BJ (cell line): ENCODE data around the gene SCN2B. TPM values are rescaled to one million over a fixed set of nuclear protein-coding genes. Genes with fewer than 3 reads are reported as not detected.

Source experiments
- CTCF ChIA-PET: fragments of 350-600 bp; formaldehyde crosslinking; extraction: SDS; loops from one replicate; lab custom pipeline; 2021; ENCODE audit warnings: antibody characterized with exemption, inconsistent platforms; lab: Yijun Ruan, JAX
- POLR2A ChIA-PET: fragments of 300-600 bp; sonication (Branson Sonifier 250); formaldehyde crosslinking; extraction: SDS; loops from one replicate; lab custom pipeline; 2021; ENCODE audit warnings: antibody characterized with exemption; lab: Charles Lee
- DNase-seq: peaks from one replicate; pipeline ENCODE4 v3.0.0-alpha.2; 2011; ENCODE audit warnings: low read depth
- H3K27me3 ChIP-seq: 2 replicates; pipeline ENCODE4 v1.6.0; 2011; ENCODE audit warnings: low read length; ENCODE audit not compliant: control insufficient read depth, insufficient read depth
- H3K36me3 ChIP-seq: 2 replicates; pipeline ENCODE4 v1.5.1; 2011; ENCODE audit warnings: low read length; ENCODE audit not compliant: control insufficient read depth, insufficient read depth
- H3K4me3 ChIP-seq: 2 replicates; pipeline ENCODE4 v1.5.1; 2011; ENCODE audit warnings: low read depth, mild to moderate bottlenecking, control low read depth, low read length
- polyA plus RNA-seq: library from polyadenylated mRNA; depleted of rRNA; stranded (reverse); fragments of >200 nt; gene quantifications from 2 replicates; pipeline ENCODE4 v1.2.3, GENCODE V29; 2011; rRNA removed
- small RNA-seq: library from RNA; depleted of rRNA; stranded (forward); fragments of <200 nt; gene quantifications from one replicate; pipeline ENCODE3, GENCODE V24; 2012; ENCODE audit warnings: low replicate concordance, low read depth; ENCODE audit not compliant: insufficient read length
- TF ChIP-seq, protein P1 (sequence below): IDR thresholded peaks from 2 replicates; pipeline ENCODE4 v1.5.1; 2011; ENCODE audit warnings: low read depth, mild to moderate bottlenecking, control low read depth, inconsistent platforms, low read length, moderate library complexity; ENCODE audit not compliant: insufficient read depth

Gene SCN2B
- polyA plus RNA-seq, 1 experiment = not detected

DNA sequence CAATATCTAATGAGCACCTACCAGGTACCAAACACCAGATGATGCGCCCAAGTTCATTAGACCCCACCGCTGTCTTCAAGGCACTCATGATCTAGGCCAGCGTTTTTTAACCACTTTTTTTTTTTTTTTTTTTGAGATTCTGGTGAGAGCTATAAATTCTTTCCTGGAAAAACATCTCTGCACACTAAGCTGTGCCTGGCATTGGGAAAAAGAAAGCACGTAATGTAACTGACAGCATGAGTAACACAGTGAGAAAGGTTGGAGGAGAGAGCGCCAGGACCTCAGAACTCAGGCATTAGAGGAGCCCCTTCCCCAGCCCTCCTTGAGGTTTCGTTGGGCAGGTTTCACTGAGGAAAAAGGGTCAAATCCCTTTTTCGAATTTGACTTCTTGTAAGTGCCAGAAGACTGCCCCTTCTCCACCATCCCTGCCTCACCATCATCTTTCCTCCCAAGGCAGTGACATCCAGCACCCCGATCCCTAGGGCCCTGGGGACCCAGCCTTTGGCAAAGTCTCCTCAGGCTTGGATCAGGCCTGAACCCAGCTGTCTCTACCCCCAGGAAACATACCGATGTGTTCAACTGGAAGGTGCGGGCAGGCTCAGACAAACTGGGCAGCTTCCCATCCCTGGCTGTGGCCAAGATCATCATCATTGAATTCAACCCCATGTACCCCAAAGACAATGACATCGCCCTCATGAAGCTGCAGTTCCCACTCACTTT is 63.6 kb downstream of the SCN2B start:
- ChIA-PET POLR2A (no interaction called here), CTCF (no interaction called here)
- DNase-seq = no peak
- H3K36me3 ChIP-seq = no peaks in the 10 kb centered on the region
- TF ChIP-seq, protein P1, sequence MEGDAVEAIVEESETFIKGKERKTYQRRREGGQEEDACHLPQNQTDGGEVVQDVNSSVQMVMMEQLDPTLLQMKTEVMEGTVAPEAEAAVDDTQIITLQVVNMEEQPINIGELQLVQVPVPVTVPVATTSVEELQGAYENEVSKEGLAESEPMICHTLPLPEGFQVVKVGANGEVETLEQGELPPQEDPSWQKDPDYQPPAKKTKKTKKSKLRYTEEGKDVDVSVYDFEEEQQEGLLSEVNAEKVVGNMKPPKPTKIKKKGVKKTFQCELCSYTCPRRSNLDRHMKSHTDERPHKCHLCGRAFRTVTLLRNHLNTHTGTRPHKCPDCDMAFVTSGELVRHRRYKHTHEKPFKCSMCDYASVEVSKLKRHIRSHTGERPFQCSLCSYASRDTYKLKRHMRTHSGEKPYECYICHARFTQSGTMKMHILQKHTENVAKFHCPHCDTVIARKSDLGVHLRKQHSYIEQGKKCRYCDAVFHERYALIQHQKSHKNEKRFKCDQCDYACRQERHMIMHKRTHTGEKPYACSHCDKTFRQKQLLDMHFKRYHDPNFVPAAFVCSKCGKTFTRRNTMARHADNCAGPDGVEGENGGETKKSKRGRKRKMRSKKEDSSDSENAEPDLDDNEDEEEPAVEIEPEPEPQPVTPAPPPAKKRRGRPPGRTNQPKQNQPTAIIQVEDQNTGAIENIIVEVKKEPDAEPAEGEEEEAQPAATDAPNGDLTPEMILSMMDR = no peak
- H3K4me3 ChIP-seq = no peak overlapping the region
- peaks cover 2% of the 10 kb centered on the region; the same call in 1 of the 2 replicates for H3K27me3 ChIP-seq

Small RNA genes lying within 50 kb of the gene (small RNA-seq; reads per million reads assigned to genes)
- not detected for gene HSPE1P18

Other genes with a start within 250 kb of the SCN2B start
- not detected in 2 replicates for gene TMPRSS13, start 247.2 kb downstream of the SCN2B start, polyA plus RNA-seq
- gene IL10RA, start 190.2 kb downstream of the SCN2B start, polyA plus RNA-seq = not detected in 2 replicates
- not detected in 2 replicates for gene TMPRSS4, start 99.6 kb downstream of the SCN2B start, polyA plus RNA-seq
- not detected in 2 replicates for gene SMIM35, start 89.7 kb downstream of the SCN2B start, polyA plus RNA-seq
- gene SCN4B, start 23.8 kb downstream of the SCN2B start, polyA plus RNA-seq = 0.36 and 0.43 TPM in 2 replicates
- gene JAML, start 48.4 kb upstream of the SCN2B start, polyA plus RNA-seq = not detected in 2 replicates
- gene MPZL3, start 75.7 kb upstream of the SCN2B start, polyA plus RNA-seq = 0.39 and 0.53 TPM in 2 replicates
- gene MPZL2, start 87.7 kb upstream of the SCN2B start, polyA plus RNA-seq = not detected in 2 replicates
- gene CD3E, start 128.1 kb upstream of the SCN2B start, polyA plus RNA-seq = not detected in 2 replicates
- not detected in 2 replicates for gene CD3D, start 166.1 kb upstream of the SCN2B start, polyA plus RNA-seq
- gene CD3G, start 167.7 kb upstream of the SCN2B start, polyA plus RNA-seq = not detected in 2 replicates
- 15.9 and 24.7 TPM in 2 replicates for gene UBE4A, start 183.0 kb upstream of the SCN2B start, polyA plus RNA-seq
- gene ATP5MG, start 225.0 kb upstream of the SCN2B start, polyA plus RNA-seq = 170 and 266 TPM in 2 replicates